GM04503 (cell line): ENCODE data around the gene TIAM2.
"Not testable (repeated sequence)": the region's sequence is repeated elsewhere in the genome, so short reads cannot be mapped to it uniquely, and the experiment has no call there.

Experiments
- DNase-seq: peaks from one replicate; pipeline ENCODE4 v3.0.0-alpha.2; 2012; ENCODE audit warnings: low read depth

Gene TIAM2

DNA sequence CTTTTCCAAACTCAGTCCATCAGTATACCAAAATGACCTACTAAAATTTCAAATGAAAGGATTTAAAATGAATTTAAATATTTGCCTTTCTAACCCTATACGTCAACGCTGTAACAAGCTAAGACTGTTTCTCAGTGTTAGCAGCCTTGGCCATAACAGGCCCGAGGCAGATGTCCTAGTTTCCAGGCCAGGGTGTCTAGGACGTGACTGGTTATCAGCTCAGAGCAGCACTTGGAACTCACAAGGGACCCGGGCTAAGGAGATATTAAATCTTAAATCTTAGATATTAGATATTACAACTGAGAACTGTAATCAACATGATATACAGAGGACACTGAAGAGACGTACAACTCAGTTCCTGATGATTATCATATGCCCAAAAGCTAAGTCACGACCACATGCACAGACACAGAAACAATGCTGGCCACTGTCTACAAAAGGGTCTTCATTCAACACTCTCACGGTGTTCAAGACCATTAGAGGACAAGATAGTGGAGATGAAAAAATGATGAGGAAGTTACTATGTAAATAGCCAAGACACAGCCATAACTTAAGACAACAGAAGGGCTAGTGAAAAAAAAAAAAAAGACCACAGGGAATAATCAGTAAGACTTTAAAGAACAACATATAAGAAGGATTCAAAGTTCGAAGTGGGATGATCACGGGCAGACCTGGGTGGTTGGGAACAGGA lies 268.4 kb downstream of the TIAM2 start, which contains the start of gene CLDN20:
Gene CLDN20, plus strand, starts transcription at position 641 of the 691 bp plus-strand sequence. CDS start 11,707 bp downstream, outside the sequence.
- no peak for DNase-seq

DNA sequence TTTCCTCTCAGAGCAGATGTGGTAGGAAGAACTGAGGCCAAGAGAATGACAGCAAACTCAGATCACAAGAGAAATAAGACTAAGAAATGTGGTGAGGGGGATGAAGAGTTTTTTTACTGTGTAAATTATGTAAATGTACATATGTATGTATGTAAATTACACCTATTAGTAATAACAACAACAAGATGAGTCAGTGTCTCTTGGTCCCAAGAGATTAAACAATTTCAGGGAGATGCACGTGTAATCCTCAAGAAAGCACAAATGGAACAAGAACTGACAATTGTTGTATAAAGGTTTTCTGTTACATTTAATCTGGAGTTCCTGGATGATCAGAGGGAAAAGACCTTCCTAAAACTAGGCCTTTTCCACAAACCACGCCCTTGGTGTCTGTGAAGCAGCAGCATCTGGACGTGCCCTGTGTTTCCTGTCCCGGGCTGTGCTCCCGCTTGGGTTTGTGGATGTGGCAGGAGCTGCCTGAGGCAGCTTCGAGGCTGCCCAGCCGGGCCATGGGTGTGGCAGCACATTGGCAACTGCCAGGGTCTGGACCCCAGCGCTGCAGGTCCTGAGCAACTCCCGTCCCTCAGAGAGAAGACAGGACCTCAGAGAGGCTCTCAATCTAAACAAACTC lies 269.7 kb downstream of the TIAM2 start:
- DNase-seq: no peak

DNA sequence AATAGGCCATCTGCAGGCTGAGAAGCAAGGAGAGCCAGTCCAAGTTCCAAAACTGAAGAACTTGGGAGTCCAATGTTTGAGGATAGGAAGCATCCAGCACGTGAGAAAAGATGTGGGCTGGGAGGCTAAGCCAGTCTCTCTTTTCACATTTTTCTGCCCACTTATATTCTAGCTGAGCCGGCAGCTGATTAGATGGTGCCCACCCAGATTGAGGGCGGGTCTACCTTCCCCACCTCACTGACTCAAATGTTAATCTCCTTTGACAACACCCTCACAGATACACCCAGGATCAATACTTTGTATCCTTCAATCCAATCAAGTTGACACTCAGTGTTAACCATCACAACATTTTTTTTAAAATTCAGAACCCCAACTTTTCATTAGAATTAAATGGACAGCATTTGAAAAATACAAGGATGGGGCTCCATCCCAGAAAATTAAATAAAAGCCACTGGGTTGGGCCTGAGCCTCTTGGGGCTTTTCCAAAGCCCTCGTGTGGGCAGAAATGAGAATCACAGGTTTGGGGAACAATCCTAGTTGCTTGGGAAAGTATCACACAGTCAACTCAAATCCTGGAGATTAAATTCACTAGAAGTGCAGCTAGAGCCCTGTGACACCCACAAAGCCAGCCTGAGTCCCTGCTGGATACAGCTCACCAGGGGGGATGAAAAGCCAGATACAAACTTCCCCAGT lies 270.9 kb downstream of the TIAM2 start:
- no peak for DNase-seq

DNA sequence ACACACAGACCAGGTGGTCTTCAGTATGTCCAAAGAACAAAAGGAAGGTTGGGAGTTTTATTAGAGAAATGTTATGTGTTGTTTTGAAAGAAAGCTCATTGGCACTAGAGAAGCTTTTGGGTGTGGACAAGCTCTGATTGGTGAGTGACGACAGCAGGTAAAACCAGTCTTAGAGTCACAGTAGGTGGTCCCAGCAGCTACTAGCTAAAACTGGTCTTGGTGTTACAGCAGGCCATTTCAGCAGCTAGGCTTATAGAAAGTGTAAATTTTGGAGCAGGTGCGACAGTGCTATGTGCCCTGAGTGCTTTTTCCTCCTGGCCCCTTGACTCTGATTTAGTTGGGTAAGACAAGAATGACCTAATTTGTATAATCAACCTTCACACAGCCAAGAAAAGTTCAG lies 272.3 kb downstream of the TIAM2 start:
- no peak for DNase-seq

DNA sequence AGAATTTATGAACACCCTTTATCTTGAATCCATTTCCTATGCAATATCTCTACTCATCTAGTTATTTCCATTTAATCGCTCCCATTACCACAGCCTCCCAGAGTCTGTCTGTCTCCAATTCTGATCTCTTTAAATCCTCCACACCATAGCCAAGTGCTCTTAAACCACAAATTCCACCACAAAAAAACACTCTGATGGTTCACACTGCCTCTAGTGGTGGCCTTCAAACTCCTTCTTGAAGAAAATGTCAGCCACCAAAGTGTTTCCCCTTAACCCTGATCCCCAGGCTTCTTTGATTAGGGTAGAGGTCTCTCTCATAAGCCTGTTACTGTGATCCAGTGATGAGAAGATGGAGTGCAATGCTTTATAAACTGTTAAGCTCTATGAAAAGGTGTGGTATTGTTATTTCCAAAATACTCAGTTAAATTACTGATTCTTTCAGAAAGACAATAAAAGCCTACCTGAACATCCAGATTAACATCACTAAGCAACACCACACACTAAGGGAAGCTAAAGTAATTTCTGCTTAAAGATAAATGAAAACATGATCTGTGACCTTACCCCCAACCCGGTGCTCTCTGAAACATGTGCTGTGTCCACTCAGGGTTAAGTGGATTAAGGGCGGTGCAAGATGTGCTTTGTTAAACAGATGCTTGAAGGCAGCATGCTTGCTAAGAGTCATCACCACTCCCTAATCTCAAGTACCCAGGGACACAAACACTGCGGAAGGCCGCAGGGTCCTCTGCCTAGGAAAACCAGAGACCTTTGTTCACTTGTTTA lies 273.2 kb downstream of the TIAM2 start:
- DNase-seq: not testable (repeated sequence)

DNA sequence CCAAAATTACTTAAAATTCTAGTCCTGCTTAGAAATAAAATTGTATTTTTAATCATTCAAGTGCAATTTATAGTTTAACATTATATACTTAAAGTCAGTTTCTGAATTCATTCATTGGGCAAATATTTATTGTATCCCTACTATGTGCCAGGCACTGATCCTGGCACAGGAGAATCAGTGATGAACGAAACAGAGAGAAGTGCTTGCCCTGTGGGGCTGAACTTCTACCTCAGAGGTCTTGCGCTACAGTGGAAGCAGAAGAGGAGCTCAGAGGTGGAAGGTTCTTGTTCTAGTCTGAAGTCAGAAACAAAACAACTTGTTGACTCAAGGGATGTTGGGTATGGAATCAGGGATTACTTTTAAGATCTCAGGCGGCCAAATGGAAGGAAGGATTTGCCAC lies 274.6 kb downstream of the TIAM2 start:
- DNase-seq: no peak

DNA sequence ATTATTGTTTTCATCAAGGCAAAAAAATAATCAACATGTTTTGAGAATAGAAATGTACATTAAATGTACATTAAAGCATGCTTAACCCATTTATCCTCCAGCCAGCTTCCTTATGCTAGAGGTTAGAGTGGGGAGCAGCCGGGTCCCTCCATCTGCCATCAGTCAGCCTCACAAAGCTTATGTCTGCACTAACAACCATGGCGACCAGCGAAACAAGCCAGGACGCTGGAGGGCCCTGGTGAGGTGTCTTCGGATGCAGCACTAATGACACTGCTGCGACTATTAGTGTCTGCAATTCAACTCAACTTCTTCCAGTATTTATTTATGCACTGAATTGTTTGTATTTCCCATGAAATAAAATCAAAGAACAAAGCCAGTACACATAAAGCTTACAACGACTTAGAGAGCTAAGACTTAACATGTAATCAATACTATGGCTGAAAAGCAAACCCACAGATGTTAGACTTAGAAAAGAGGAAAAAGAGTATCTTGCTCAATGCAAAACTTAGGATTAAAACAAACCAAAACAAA lies 275.5 kb downstream of the TIAM2 start:
- no peak for DNase-seq

DNA sequence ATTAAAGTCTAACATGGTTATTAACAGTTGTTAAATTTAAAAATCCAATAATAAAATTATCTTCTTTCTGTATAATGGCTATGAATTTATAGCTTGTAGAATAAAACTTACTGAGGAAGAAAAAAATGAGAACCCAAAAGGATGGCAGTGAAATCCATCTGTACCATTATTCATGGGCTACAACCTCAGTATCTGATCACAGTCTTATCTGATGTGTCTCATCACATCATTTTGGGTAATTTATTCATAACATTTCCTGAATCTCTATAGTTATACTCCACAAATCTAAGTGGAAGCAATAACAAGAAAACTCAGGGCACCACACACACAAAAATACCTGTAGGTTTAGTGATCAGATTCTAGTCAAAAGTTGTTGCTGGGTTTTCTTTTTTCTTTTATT lies 276.0 kb downstream of the TIAM2 start:
- DNase-seq: no peak

DNA sequence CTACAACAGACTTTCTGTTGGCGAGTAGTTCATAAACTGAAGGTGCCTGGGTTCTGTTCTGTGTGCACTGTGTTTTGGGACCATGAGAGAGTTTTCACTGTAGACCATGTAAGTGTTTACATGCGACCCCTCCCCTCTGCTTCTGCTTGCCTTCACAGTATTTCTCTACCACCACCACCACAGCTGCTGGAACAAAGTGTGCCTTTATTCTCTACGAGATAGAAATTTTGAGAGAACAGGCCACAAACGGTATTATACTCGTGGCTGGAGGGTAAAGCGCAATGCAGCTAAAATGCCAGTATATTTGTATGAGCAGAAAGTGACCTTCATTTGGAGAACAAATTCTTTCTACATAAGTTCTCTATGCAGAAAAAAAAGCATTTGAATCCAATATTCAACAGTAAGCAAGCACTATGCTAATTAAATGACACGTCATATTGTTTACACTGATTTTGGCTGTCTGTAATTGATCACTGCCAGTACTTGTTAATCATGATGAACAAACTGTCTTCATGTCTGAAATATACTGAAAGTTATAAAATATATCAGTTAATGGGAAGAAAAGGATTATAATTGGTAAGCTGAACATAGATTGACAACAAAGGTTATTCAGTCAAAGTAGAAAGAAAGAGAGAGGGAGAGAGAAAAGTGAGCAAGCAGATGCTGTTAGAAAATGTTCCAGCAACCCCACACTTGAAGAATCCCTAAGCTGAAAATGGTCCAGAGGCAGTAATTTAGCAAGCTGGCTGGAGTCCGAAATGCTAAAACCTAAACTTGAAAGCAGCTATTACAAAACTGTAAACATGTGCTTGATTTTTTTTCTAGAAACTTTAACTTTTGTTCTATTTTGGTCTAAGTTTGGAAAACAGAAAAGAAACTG lies 277.5 kb downstream of the TIAM2 start:
- DNase-seq: peak; percentile 47

DNA sequence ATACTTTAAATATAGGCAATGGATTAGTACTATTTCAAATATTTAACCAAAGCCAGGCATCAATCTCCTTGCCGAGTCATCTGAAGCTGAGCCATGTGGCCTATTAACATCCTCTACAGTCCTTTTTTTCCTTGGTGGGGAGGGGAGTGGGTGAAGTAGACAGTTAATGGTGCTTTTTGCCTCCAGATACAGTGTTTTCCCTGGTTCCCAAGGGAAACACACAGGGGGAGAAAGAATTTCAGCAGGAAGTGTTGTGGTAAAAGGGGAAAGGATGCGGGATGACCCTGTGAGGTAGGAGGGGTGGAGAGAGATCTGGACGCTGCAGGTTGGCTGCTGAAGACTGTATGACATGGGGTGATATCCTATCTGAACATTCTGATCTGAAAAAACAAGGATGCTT lies 278.3 kb downstream of the TIAM2 start:
- peak; percentile 42 for DNase-seq

DNA sequence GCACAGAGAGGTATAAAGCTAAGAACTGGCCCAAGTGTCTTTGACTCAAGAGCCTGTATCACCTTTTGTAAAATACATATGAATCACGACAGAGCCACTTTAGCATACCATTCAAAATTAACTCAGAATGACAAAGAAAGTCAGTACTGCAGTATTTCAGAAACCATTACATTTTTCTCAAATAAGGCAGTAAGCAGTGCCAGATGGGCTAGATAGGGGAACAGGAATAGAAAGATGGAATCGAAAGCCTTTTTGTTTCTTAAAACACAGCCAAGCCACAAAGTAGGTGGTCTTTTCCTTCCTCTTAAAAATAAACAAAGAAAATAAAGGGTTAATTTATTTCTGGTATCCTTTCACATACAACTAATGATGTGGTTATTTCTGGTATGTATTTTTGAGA lies 279.0 kb downstream of the TIAM2 start:
- no peak for DNase-seq

DNA sequence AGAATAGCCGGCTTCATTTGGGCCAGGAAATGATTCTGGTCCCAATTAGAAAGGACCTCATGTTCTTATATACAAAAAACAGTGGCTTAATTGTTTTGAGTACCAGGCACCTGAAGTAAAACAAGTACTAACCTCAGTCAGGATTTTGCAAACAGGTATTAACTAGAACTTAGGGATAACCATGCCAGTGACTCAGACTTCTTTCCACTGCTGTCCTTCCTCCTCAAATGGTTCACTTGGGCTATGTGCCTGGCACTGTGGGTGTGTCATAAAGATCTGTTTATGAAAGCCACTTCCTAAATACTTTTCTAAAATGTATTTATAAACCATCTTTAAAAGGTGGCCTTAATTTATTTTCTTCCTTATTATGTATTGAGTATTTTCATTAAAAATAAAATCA lies 279.4 kb downstream of the TIAM2 start:
- no peak for DNase-seq

DNA sequence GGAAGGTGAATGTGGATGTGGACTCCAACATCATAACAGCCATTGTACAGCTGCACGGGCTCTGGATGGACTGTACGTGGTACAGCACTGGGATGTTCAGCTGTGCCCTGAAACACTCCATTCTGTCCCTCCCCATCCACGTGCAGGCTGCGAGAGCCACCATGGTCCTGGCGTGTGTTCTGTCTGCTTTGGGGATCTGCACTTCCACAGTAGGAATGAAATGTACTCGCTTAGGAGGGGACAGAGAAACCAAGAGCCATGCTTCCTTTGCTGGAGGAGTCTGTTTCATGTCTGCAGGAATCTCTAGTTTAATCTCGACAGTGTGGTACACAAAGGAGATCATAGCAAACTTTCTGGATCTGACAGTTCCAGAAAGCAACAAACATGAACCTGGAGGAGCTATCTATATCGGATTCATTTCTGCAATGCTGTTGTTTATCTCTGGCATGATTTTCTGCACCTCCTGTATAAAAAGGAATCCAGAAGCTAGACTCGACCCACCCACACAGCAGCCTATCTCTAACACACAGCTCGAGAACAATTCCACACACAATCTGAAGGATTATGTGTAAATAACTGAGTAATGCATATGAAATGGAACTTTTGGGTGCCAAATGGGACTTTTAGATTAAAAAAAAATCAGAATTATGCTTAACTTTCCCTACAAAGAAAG lies 280.8 kb downstream of the TIAM2 start:
- DNase-seq: no peak

DNA sequence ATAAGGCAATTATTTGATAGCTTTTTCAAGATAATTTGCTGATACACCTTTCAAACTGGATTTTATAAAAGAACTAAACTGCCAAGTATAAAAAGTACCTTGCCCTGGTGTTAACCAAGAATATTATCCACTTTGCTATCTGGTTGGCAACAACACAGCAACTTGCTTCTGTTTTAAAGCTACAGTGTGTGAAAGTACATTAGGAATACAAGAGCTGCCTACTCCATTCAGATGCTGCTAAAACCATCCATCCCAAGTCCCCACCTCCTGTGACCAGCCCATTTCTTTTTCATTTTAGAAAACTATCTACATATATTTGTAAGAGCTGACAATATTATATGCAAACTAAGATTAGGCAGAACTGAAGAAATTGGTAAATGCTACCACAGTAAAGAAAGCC lies 281.5 kb downstream of the TIAM2 start:
- DNase-seq: no peak

DNA sequence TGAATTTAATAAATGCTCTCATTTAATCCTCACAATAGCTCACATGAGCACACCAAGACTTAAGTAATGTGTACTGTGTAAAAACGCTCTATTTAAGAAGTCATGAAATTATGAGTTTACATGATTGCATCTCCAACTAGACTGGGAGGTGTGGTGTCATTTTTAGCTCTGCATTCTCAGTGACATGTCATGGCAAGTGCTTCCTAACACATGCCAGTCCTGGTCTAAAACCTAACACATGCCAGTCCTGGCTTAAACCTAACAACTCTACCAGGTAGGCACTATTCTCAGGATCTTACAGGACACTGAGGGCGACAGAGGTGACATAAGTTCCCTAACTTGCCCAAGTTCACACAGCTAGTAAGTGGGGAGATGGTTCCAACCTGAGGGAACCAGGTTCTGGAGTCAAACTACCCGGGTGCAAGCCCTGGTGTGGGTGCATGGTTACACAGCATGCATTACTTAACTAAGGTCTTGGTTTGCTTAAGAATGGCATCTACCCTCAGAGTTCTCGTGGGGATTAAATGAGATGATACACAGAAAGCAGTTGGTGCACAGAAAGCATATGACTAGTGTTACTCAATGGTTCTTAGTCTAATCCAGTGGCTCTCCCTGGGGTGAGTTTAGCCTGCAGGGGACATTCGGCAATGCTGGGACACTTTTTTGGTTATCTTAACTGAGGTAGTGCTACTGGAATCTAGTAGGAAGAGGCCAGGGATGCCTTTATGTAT lies 283.4 kb downstream of the TIAM2 start:
- DNase-seq: no peak

DNA sequence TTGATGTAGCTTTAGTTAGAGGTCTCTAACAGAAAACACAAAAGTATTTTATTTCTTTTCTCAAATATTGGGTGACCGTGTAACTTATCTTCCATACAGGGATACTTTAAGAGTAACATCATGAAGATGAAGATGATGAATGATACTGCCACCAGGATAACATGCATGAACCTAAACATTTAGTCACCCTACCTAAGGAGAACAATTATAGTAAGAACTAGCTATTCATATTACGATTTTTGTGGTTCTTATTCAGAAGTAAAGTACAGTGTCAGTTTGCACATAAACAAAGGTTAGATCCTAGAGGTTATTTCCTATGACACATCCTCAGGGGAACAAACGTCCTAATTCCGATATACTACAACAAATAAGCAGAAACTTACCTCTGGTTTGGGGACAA lies 289.7 kb downstream of the TIAM2 start:
- no peak for DNase-seq

DNA sequence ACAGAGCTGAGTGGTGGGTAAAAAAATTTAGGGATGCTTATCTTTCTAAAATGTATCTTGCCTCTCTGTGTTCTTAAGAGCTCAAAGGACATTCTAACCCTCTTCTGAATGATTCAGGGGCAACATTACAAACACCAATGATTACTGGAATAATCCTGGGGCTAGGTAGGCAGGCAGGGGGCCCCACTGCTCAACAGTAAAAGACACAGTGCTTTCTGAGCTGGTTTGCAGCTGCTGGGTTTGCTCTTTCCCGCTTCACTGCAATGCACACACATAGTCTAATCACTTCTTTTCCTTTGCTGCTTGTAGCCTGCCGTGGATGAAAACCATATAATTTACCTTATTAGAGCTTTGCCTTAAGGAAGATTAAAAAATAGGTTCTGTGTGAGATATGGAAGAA lies 292.6 kb downstream of the TIAM2 start:
- no peak for DNase-seq

DNA sequence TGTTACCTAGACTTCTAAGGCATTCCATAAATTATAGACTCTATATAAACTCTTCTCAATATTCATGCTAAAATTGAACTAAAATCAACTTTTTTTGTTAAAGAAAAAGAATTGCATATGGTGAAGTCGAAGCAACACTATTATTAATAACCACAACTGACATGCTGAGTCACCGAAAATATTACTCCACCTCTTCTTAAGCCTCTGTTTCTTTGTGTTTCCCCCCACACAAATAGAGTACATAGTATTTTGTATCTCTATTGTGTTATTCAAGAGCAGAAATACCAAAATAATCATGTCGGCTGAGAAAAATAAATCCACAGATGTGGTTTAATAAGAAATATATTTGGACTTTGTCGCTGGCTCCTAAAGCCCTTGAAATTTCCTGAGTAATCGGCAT lies 295.4 kb downstream of the TIAM2 start:
- DNase-seq: no peak

DNA sequence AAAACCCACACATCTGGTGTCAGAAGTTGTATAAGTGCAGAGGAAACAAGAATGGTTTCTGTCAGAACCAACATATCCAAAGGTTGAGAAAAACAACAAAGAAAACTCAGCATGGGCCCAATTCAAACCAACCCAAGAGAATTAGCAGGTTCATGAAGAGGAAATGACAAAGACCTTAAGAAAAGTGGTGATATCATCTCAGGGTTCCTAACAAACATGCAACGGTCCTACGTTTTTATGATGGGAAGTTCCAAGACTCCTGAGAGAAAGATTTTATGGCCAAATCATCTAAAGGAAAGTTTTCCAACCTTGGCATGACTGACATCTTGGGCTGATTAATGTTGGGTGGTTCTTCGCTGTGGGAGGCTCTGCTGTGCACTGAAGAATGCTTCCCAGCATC lies 296.2 kb downstream of the TIAM2 start:
- DNase-seq: no peak

DNA sequence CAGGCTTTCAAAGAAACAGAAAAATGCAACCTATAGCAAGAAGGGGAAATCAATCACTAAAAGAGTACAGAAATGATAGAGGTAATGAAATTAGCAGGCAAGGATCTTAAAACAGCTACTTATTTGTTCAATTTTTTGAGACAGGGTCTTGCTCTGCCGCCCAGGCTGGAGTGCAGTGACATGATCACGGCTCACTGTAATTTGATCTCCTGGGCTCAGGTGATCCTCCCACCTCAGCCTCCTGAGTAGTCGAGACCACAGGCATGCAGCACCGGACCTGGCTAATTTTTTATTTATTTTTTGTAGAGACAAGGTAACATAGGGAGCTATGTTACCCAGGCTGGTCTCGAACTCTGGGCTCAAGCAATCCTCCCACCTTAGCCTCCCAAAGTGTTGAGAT lies 297.6 kb downstream of the TIAM2 start:
- DNase-seq: no peak
